Endodermal cell (in vitro differentiated cells): ENCODE measurements around the gene FGA. TPM values are rescaled to one million over a fixed set of nuclear protein-coding genes. Genes with fewer than 3 reads are reported as not detected.
A peak's percentile ranks its signal among the peaks of the same experiment; 100 is the strongest.

Source experiments
- DNase-seq: peaks from one replicate; pipeline ENCODE4 v3.0.0-alpha.2; 2017
- H3K27ac ChIP-seq: 2 replicates; pipeline ENCODE4 v1.5.1; 2013; ENCODE audit warnings: mild to moderate bottlenecking, low read depth, low read length, moderate library complexity
- H3K27me3 ChIP-seq: 2 replicates; pipeline ENCODE4 v1.6.1; 2013; ENCODE audit warnings: mild to moderate bottlenecking, low read length, moderate library complexity; ENCODE audit not compliant: insufficient read depth, control insufficient read depth, poor library complexity, severe bottlenecking
- H3K36me3 ChIP-seq: 2 replicates; pipeline ENCODE4 v1.7.0; 2013; ENCODE audit warnings: mild to moderate bottlenecking, low read length, moderate library complexity; ENCODE audit not compliant: control insufficient read depth, insufficient read depth
- H3K4me1 ChIP-seq: one replicate; pipeline ENCODE4 v1.7.0; 2013; ENCODE audit warnings: low read length; ENCODE audit not compliant: control insufficient read depth, insufficient read depth
- H3K4me3 ChIP-seq: 2 replicates; pipeline ENCODE4 v1.5.1; 2013; ENCODE audit warnings: mild to moderate bottlenecking, low read length, moderate library complexity
- H3K9ac ChIP-seq: 2 replicates; pipeline ENCODE4 v1.6.1; 2013; ENCODE audit warnings: mild to moderate bottlenecking, low read length, moderate library complexity; ENCODE audit not compliant: poor library complexity, severe bottlenecking; ENCODE audit errors: extremely low read depth
- H3K9me3 ChIP-seq: 2 replicates; pipeline ENCODE4 v1.6.1; 2013; ENCODE audit warnings: mild to moderate bottlenecking, low read length, moderate library complexity; ENCODE audit not compliant: control insufficient read depth
- H3K27ac Mint-ChIP-seq: 2 replicates; pipeline ENCODE4 v1.8.0; 2020; ENCODE audit warnings: mixed read lengths
- H3K27me3 Mint-ChIP-seq: 2 replicates; pipeline ENCODE4 v1.8.0; 2021; ENCODE audit warnings: mild to moderate bottlenecking, mixed read lengths; ENCODE audit not compliant: insufficient read depth
- H3K36me3 Mint-ChIP-seq: 2 replicates; pipeline ENCODE4 v1.8.0; 2020; ENCODE audit warnings: low read depth, mixed read lengths
- H3K4me1 Mint-ChIP-seq: 2 replicates; pipeline ENCODE4 v1.8.0; 2020; ENCODE audit warnings: mixed read lengths
- H3K4me3 Mint-ChIP-seq: 2 replicates; pipeline ENCODE4 v1.8.0; 2020; ENCODE audit warnings: mild to moderate bottlenecking, moderate library complexity, mixed read lengths
- H3K9me3 Mint-ChIP-seq: 2 replicates; pipeline ENCODE4 v1.8.0; 2020; ENCODE audit warnings: mild to moderate bottlenecking, mixed read lengths
- WGBS, 2 experiments: methylation state at CpG; one replicate each; pipeline versions ENCODE4 v1.1.5 to v1.1.7; 2013; ENCODE audit warnings: missing lambda C conversion rate in 2 of 2, mixed read lengths in 1 of 2; ENCODE audit not compliant: insufficient coverage in 1 of 2, insufficient read length in 1 of 2; 5-methylcytosine and 5-hydroxymethylcytosine counted together
- long read RNA-seq, 4 experiments: library from polyadenylated mRNA in 2 of 4; library from RNA in 1 of 4; library from capped mRNA in 1 of 4; stranded (forward) in 3 of 4; unstranded in 1 of 4; transcript quantifications; one replicate each; pipeline ENCODE4 v2.0.0, GENCODE V29; 2020 to 2021; ENCODE audit warnings: inconsistent platforms in 1 of 4
- polyA plus RNA-seq, 2 experiments: library from polyadenylated mRNA; stranded (reverse); fragments of 50-300 nt; gene quantifications; one replicate each; pipeline ENCODE4 v1.2.3, GENCODE V29; 2013
- total RNA-seq, 2 donors: library from RNA; stranded (reverse); fragmentation: NEBNext Ultra II Directional in 1 of 2; extraction: Animal tissue kit (Norgen Biotek cat#: 25700) in 1 of 2; gene quantifications; 2 replicates in 1 of 2; 3 replicates in 1 of 2; pipeline ENCODE4 v1.2.1, GENCODE V29; 2021
- TF ChIP-seq, protein P1 (sequence below): fragments of 200-600 bp; sonication (generic); conservative IDR thresholded peaks from 2 replicates; pipeline ENCODE4 v1.5.0; 2021; ENCODE audit warnings: antibody characterized with exemption, mild to moderate bottlenecking

FGA gene
- 1 to 10 TPM; 3.1 to 3.7 TPM for total RNA-seq
- 1.5 TPM for polyA plus RNA-seq (2013, experiment 1 of 2)
- 0.70 TPM for polyA plus RNA-seq (2013, experiment 2 of 2)
- long read RNA-seq, experiment 1, partial matches to known transcripts = 1 of 2 reads
- long read RNA-seq, experiment 1, other reads (novel, unspliced or antisense) = 1 of 2 reads
- long read RNA-seq, experiment 2, partial matches to known transcripts = 0 of 5 reads
- long read RNA-seq, experiment 2, other reads (novel, unspliced or antisense) = 1 of 5 reads
- long read RNA-seq, experiment 3, transcript FGA-202 (5 exons, 2,248 nt) = major isoform, 13 of 15 reads
- long read RNA-seq, experiment 3, partial matches to known transcripts = 2 of 15 reads
- long read RNA-seq, experiment 3, other reads (novel, unspliced or antisense) = 0 of 15 reads
- long read RNA-seq, experiment 4, partial matches to known transcripts = 0 of 2 reads
- long read RNA-seq, experiment 4, other reads (novel, unspliced or antisense) = 0 of 2 reads

DNA sequence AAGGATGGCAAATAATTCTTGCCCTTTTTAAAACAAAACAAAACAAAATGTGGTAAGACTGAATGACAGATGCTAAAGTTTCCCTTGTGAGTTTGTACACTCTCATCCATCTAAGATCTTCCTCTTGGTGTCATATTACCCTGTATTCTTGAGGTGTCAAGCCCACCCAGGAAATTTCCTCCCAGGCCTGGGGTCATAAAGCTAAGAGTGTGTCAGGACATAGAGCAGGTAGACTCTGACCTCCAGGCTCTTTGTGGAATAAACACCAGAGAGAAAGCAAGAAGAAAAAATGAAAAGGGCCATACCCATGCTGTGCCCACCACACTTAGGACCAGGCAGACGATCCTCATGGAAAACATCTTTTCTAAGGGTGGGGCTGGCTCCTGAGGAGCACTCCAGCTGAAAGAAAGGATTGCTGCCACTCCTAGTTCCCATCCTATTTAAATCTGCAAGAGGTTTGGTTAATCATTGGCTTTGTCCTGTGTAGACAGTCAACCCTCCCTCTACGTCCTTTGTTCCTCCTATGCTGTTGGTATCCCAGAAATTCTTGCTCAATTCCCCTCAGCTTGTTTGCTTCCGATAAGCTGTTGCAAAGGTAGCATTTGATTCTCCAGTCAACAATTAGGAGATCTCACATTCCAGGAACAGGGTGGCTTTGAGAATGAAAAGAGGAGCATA lies at the start of gene FGA:
TSS of gene FGA (minus strand) at position 414 of the 678 bp plus-strand sequence. CDS start at position 359, 55 bp downstream.
- peak; percentile 51 for DNase-seq
- no peaks in the 10 kb centered on the region for H3K9me3 ChIP-seq
- H3K4me3 ChIP-seq = no peak within 1 kb of the TSS
- Mint-ChIP-seq H3K27me3 (no peaks in the 10 kb centered on the region), H3K9me3 (no peaks in the 10 kb centered on the region), H3K4me1 (peaks cover 16% of the 10 kb centered on the region), H3K27ac (peak within 1 kb of the TSS; percentile 18), H3K4me3 (peak within 1 kb of the TSS; percentile 11), H3K36me3 (no peaks in the 10 kb centered on the region)
- H3K27ac ChIP-seq = no peak within 1 kb of the TSS
- no peaks in the 10 kb centered on the region for H3K36me3 ChIP-seq
- no peaks in the 10 kb centered on the region for H3K4me1 ChIP-seq
- TF ChIP-seq, protein P1, sequence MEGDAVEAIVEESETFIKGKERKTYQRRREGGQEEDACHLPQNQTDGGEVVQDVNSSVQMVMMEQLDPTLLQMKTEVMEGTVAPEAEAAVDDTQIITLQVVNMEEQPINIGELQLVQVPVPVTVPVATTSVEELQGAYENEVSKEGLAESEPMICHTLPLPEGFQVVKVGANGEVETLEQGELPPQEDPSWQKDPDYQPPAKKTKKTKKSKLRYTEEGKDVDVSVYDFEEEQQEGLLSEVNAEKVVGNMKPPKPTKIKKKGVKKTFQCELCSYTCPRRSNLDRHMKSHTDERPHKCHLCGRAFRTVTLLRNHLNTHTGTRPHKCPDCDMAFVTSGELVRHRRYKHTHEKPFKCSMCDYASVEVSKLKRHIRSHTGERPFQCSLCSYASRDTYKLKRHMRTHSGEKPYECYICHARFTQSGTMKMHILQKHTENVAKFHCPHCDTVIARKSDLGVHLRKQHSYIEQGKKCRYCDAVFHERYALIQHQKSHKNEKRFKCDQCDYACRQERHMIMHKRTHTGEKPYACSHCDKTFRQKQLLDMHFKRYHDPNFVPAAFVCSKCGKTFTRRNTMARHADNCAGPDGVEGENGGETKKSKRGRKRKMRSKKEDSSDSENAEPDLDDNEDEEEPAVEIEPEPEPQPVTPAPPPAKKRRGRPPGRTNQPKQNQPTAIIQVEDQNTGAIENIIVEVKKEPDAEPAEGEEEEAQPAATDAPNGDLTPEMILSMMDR = no peak
- no peak within 1 kb of the TSS for H3K9ac ChIP-seq
- H3K27me3 ChIP-seq = no peaks in the 10 kb centered on the region
- WGBS, 2 experiments = 70 to 82% methylated on average over 3 of the region's 3 CpGs

GRCh38 chr4:154634058-154634457 lies 43.5 kb upstream of the FGA start:
- Histone ChIP-seq H3K9me3 (no peaks in the 10 kb centered on the region), H3K9ac (no peak overlapping the region), H3K4me1 (no peaks in the 10 kb centered on the region), H3K4me3 (no peak overlapping the region), H3K36me3 (no peaks in the 10 kb centered on the region), H3K27ac (no peak overlapping the region), H3K27me3 (peaks cover 9% of the 10 kb centered on the region)
- DNase-seq = no peak
- no peak overlapping the region for H3K27ac Mint-ChIP-seq
- no peak overlapping the region for H3K4me3 Mint-ChIP-seq
- TF ChIP-seq, protein P1 = no peak
- H3K4me1 Mint-ChIP-seq = peaks cover 8% of the 10 kb centered on the region
- peaks cover 2% of the 10 kb centered on the region for H3K27me3 Mint-ChIP-seq
- WGBS, 2 experiments = 77 to 100% methylated on average over 1 to 3 of the region's 3 CpGs
- H3K9me3 Mint-ChIP-seq = no peaks in the 10 kb centered on the region
- peaks cover 5% of the 10 kb centered on the region for H3K36me3 Mint-ChIP-seq

DNA sequence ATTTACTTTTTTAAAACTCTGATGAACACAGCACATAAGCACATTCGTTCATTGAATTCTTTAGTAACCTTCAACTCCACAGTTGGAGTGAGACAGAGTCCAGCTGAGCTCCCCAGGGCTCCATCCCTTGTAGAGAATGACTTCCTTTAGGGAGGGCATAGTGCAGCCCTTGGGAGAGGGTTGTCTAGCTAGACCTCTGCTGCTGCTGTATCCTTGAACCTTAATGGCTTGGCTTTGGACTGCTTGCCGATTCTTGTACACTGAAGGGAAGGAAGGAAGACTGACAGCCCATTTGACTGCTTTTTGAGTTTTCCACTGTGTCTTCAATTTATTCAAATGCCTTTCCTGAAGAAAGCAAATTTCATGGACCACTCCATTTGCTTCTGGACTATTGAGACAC lies 41.3 kb upstream of the FGA start:
- no peaks in the 10 kb centered on the region for H3K4me1 ChIP-seq
- Mint-ChIP-seq H3K36me3 (peaks cover 4% of the 10 kb centered on the region), H3K27ac (no peak overlapping the region), H3K4me1 (peaks cover 8% of the 10 kb centered on the region), H3K4me3 (no peak overlapping the region), H3K27me3 (peaks cover 2% of the 10 kb centered on the region), H3K9me3 (no peaks in the 10 kb centered on the region)
- 86 to 90% methylated on average over 2 of the region's 2 CpGs for WGBS, 2 experiments
- TF ChIP-seq, protein P1 = no peak
- no peak overlapping the region for H3K4me3 ChIP-seq
- H3K27ac ChIP-seq = no peak overlapping the region
- no peak for DNase-seq
- H3K27me3 ChIP-seq = peaks cover 31% of the 10 kb centered on the region
- no peaks in the 10 kb centered on the region for H3K36me3 ChIP-seq
- H3K9me3 ChIP-seq = no peaks in the 10 kb centered on the region
- H3K9ac ChIP-seq = no peak overlapping the region
